ENCODE data around the gene CDK18.

DNA sequence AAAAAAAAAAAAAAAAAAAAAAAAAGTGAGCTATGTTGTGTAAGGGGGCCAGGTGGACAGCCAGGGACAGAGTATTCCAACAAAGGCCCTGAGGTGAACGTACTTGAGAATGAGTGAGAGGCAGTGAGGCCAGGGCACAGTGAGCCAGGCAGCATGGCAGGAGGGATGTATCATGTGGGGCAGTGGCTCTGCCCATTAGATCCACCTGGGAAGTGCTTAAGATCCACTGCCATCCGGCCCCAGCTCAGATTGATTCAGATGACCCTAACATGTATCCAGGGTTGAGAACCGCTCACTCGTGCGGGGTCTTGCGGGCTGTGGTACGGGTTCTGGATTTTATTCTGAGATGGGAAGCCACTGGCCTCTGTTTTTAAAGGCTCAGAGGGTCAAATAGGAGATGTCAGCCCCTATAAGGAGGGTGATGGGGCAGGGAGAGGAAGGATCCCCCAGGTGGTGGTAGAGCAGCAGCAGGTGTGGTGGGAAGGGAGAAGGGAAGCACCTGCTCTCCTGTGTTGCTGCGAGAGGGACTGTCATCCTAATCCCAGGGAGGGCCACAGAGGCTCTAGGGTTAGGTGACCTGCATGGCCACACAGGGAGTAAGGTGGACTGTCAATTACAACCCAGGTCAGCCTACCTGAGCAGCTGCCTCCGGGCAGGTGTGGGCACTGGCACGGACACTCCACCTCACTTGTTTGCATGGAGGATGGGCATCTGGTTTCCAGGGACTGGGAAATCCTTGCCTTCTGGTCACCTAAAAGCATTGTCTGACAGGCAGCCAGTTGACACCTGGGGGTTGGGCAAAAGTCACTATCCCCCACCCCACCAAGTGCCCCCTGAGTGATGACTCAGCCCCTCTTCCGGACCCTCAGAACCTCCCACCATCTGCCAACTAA lies 31.6 kb downstream of the CDK18 start:
- no peak for TF ChIP-seq CTCF (IDR thresholded peaks at IDR 0.05)
- no peak for TF ChIP-seq POLR2A (IDR thresholded peaks at IDR 0.05)
